ENCODE results near the gene LRP1B.
"Not testable (repeated sequence)": the region's sequence is repeated elsewhere in the genome, so short reads cannot be mapped to it uniquely, and the experiment has no call there.

The LRP1B gene

GRCh38 chr2:142100970-142101369, 29.8 kb downstream of the LRP1B start:
- peak; percentile 68 for DNase-seq

GRCh38 chr2:142100139-142100873, 30.5 kb downstream of the LRP1B start:
- DNase-seq = peak; percentile 57

- peak; percentile 44 for DNase-seq
These were observed 33.1 kb downstream of the LRP1B start for GRCh38 chr2:142097711-142098110.

GRCh38 chr2:142095647-142096046, 35.2 kb downstream of the LRP1B start:
- no peak for DNase-seq

- no peak for DNase-seq
These were observed 36.6 kb downstream of the LRP1B start for GRCh38 chr2:142094233-142094632.

DNA sequence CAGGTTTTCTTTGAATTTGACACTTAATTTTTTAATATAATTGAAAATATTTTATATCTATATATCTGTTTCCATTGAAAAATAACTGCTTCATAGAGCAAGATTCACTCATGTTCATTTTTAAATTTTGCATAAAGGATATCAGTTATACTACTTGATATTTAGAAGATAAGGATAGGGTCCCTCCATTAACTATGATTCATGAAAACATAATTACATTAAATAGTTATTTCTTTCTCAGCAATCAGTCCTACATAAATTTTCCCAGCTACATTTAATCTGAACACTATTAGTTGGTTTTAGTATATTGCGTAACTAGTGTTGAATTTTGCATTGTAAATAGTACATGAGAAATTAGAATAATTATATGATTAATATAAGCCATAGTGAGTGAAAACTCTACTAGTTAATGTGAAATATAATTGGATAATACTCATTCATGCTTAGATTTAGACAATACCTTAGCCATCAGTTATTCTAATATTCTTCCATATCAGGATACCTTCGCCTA, 42.7 kb downstream of the LRP1B start:
- DNase-seq = no peak

DNA sequence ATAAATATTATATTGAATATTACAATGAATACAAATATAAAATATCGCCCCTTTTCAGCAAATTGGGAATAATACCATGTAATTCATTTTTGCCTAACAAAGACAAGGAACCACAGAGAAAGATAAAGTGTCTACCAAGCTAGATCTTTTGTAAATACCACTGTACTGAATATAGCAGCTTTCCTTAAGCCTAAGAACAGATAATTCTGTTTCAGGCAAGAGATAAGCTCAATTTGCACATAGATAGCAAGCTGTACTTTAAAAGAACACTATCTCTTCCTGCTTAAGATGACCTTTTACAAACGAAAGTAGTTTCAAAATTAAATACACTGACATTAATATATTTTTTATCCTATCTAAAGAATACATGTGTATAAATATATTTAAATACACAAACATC, 43.2 kb downstream of the LRP1B start:
- DNase-seq = not testable (repeated sequence)

DNA sequence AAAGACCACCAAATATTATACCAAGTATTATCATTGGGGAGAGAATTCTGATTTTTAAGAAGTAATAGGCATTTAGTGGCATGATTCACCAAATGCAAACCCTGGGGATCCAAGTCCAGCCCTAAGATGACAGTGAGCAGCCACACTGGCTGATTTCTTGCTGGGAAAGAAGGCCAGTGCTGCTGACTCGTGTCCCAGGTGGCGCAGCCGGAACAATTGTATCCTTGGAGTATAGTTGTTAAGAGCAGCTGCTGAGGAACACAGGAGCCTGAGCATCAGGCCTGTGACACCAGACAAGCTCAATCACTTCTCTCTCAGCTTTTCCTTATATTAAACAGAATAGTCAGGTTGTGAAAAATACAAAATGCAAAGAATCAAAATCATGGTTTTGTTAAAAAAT, 48.4 kb downstream of the LRP1B start:
- DNase-seq = no peak

- DNase-seq = no peak
These were observed 54.5 kb downstream of the LRP1B start for GRCh38 chr2:142076317-142076716.

- DNase-seq = no peak
These were observed 55.0 kb downstream of the LRP1B start for GRCh38 chr2:142075826-142076225.

DNA sequence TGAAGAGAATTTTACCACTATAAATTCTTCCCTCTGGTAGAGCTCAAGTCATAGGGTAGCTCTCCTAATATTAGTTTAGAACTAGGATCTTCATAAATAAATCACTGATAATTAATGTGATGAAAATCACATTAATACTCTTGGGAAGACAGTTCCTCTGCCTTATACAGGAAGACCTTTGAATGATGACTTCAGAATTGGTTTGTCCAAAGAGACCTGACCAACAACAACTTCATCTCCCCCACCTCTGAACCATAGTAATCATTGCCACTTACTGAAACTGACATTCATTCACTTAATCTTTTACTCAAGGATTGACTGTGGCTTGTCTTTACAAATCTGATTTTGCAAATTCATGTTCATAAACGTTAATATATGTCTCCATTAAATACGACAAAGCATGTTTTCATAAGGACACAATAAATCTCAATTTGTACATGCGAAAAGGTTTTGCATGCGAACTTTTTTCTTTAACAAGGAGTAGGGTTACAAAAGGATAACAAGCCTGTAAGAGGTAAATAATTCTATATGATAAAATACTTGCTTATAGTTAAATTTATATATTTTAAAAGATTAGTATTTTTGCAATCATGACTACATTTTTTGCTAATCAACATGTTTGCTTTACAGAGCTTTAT, 61.4 kb downstream of the LRP1B start:
- no peak for DNase-seq

DNA sequence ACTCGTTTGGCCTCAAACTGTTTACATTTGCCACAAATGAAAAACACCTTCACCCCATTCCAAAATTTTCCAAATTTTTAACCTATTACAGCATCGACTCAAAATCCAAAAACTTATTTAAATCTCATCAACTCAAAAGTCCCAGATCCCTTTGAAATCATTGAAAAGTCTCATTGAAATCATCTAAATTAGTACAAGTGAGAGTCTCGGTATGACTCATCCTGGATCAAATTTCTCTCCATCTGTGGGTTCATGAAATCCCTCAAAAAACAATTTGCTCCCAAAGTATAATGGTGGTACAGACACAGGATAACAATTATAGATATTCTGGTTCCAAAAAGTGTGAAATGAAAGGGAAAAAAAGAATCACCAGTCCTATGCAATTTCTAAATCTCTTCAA, 65.1 kb downstream of the LRP1B start:
- DNase-seq = peak; percentile 83

GRCh38 chr2:142065156-142065555, 65.7 kb downstream of the LRP1B start:
- peak; percentile 42 for DNase-seq

GRCh38 chr2:142061733-142062132, 69.1 kb downstream of the LRP1B start:
- DNase-seq = no peak

- no peak for DNase-seq
These were observed 72.7 kb downstream of the LRP1B start for GRCh38 chr2:142058149-142058548.

DNA sequence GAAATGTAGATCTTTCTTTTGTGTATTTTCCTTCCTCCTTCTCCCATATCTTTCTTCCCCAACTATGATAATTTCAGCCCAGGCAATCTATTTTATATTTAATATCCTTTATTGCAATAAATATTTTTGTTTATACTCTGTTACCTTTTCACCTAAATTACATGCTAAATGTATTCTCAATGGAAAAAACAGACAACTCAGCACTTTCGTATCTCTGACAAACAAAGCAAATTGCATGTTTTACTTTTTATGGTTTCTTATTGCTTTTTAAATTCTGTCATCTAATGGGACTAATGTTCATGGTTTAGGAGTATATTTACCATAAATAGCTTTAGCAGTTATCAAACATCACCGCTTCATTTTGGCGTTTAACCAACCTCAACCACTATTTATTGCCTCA, 74.0 kb downstream of the LRP1B start:
- DNase-seq = no peak

DNA sequence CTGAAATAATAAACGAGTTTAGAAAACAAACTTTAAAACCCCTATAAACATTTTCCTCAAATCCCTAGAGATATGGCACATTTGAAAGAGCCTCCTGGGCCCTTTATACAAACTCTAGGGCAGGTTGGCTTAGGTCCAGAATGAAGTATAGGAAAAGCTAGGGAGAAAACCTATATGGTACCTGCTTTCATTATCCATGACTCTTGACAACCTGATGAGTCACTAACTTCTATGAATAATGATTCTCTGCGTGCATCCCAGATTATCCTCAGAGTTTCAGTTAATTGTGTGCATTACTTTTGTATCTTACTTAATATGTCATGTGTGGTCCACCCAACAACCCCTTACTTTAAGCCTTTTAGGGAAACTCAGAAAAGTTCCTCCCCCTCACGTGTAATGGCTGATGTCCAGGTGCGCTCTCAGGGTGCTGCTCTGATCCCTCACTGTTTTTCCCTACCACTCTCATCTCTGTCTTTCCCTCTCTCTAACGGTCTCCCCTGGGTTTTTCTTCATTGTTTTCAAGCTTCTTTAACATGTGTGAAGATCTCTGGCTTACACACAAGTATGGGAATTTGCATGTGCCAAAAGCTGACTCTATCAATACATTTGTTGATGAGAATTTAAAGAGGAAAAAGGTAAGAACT, 78.5 kb downstream of the LRP1B start:
- peak; percentile 67 for DNase-seq

- no peak for DNase-seq
These were observed 82.2 kb downstream of the LRP1B start for GRCh38 chr2:142048581-142048980.

DNA sequence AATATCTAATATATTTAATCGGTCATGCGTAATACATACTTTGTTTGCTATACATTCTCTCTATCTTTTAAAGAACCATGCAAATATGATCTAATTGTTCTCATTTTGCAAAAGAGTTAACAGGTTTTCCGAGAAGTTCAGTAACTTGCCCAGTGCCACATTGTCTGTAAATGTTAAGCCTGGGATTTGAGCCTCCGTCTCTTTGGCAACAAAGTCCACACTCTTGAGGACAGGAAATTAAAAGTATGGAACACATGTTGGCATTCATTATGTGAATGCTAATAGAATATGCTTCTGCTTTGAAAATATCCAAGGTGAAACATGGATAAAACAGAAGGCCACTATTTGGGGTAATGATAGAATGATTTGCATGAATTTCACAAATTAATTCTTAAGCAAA, 85.2 kb downstream of the LRP1B start:
- DNase-seq = peak; percentile 44

GRCh38 chr2:142044197-142044596, 86.6 kb downstream of the LRP1B start:
- no peak for DNase-seq

DNA sequence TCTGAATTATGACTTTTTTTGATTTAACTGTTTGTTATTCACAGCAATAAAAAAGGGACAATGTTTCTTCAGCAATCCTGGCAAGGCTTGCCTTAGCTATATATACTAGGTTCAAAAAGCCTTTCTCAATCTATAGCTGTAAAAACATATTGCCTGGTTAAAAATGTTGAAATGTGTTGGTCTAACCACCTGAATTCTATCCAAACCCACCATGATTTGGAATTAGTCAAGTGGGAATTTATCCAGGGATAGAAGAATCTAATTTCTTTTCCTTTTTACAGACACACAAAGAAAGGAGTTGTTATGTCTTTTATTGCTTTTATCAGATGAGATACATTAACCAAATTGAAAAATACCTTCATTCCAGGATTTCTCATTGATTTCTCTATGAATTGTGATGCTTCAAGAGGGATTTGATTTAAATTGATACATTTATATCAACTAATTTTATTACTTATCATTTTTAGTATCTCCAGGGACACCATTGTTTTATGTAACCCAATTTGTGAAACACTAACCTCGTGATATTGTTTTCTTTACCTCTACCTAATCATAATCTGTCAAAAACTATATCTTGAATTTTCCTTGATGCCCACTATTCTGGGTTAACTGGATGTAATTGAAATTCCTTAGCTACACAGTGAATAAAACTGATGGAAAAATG, 88.1 kb downstream of the LRP1B start:
- DNase-seq = no peak

DNA sequence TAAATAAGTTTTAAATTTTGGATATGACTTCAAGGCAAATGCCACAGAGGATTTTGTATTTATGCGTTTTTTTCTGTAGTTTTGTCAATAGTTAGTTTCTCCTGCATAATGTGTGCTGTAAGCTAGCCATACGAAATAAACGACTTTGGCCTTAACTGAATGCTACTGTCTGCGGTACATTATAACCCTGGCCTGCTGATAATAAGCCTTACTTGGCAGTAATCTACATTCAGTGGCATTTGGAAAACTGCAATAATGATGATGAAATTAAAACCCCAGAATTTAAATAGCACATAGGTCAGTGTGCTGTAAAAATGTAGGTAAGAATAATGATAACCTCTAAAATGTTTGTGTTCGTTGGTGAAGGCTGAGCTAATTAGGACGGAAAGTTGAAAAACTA, 88.8 kb downstream of the LRP1B start:
- peak; percentile 46 for DNase-seq

GRCh38 chr2:142041105-142041504, 89.7 kb downstream of the LRP1B start:
- DNase-seq = peak; percentile 48
